ENCODE measurements around the gene CCNF.
A peak's percentile ranks its signal among the peaks of the same experiment; 100 is the strongest.

CCNF gene

GRCh38 chr16:2458887-2459646 is 29.8 kb downstream of the CCNF start:
- peak in 2 of 3 experiments; percentile 62 for DNase-seq

GRCh38 chr16:2459647-2460390 is 30.6 kb downstream of the CCNF start, which contains the start of gene TEDC2:
TEDC2 (plus strand) TSS chr16:2460109; CDS start chr16:2460145, 36 bp downstream.
- peak; percentile 97 to 100 (median 97) for DNase-seq

GRCh38 chr16:2460391-2460713 is 31.1 kb downstream of the CCNF start:
- no peak for DNase-seq

- no peak for DNase-seq
These were observed 31.7 kb downstream of the CCNF start for GRCh38 chr16:2460916-2461315.

GRCh38 chr16:2462031-2462866 is 33.0 kb downstream of the CCNF start:
- no peak for DNase-seq

- no peak for DNase-seq
These were observed 35.1 kb downstream of the CCNF start for GRCh38 chr16:2464333-2464732.

- peak in 1 of 3 experiments; percentile 26 for DNase-seq
These were observed 36.6 kb downstream of the CCNF start for GRCh38 chr16:2465653-2466415.

GRCh38 chr16:2466667-2467527 is 37.6 kb downstream of the CCNF start:
- DNase-seq: peak in 1 of 3 experiments; percentile 39

GRCh38 chr16:2467528-2468232 is 38.4 kb downstream of the CCNF start:
- DNase-seq: peak; percentile 91 to 96 (median 95)

GRCh38 chr16:2468233-2468724 is 39.0 kb downstream of the CCNF start:
- DNase-seq: peak; percentile 91 to 97 (median 95)

GRCh38 chr16:2468725-2469398 is 39.6 kb downstream of the CCNF start:
- peak; percentile 95 to 97 (median 97) for DNase-seq

- DNase-seq: peak in 2 of 3 experiments; percentile 54 to 60
These were observed 40.4 kb downstream of the CCNF start for GRCh38 chr16:2469399-2470233.

GRCh38 chr16:2470234-2470601 is 41.0 kb downstream of the CCNF start:
- no peak for DNase-seq

GRCh38 chr16:2470603-2471015 is 41.4 kb downstream of the CCNF start:
- peak; percentile 59 to 97 (median 79) for DNase-seq

GRCh38 chr16:2471016-2471652 is 41.9 kb downstream of the CCNF start, which contains the start of gene NTN3:
NTN3 (plus strand) TSS chr16:2471297; CDS start chr16:2471702, 405 bp downstream.
- DNase-seq: peak; percentile 74 to 93 (median 78)

GRCh38 chr16:2471653-2472487 is 42.6 kb downstream of the CCNF start:
- DNase-seq: peak in 2 of 3 experiments; percentile 64 to 66

- no peak for DNase-seq
These were observed 43.2 kb downstream of the CCNF start for GRCh38 chr16:2472488-2472864.

Data from NCI-H1417 (cell line).